ENCODE data around the gene HVCN1.

Gene HVCN1

DNA sequence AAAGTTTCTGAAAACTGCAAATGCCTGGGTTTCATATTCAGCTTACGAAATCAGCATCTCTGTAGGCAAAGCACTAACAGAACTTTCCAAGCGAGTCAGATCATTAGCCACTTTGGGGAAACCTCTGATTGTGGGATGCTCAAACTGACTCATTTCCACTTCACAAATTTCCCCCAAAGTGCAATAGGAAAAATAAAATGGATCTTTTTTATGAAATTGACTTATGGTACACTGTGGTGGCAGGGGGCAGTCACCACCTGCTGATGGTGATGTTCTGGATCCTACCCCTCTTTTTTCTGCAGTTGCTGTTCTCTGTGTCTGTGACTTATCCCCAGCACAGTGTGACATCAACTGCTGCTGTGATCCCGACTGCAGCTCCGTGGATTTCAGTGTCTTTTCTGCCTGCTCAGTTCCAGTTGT is 69.4 kb downstream of the HVCN1 start:
- no peak for DNase-seq

DNA sequence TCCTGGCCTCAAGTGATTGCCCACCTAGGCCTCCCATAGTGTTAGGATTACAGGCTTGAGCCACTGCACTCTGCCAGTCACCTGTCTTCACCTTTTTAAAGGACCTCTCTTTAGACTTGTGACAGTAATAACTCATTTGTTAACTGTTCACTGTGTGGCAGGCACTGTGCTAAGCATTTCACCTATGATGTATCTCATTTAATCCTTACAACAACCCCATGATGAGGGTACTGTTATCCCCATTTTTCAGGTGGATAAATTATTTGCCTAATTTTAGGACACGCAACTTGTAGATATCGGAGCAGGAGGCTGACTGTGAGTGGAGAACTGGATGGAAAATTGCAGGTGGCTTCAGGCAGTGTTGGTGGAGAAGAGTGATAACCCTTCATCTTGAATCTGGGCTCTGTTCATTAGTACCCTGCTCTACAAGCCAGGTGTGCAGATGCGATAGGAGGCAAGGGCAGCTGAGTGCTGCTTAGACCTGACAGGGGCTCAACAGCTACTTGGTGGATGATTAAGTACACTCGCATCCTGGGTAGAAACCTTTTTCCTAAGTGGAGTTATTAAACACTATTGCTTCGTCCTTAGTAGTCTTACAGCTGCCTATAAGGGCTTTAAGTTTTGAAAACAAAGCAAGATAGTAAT is 72.3 kb downstream of the HVCN1 start:
- no peak for DNase-seq

- DNase-seq, result no peak
Measured at GRCh38 chr12:110615171-110615570, 73.7 kb downstream of the HVCN1 start.

DNA sequence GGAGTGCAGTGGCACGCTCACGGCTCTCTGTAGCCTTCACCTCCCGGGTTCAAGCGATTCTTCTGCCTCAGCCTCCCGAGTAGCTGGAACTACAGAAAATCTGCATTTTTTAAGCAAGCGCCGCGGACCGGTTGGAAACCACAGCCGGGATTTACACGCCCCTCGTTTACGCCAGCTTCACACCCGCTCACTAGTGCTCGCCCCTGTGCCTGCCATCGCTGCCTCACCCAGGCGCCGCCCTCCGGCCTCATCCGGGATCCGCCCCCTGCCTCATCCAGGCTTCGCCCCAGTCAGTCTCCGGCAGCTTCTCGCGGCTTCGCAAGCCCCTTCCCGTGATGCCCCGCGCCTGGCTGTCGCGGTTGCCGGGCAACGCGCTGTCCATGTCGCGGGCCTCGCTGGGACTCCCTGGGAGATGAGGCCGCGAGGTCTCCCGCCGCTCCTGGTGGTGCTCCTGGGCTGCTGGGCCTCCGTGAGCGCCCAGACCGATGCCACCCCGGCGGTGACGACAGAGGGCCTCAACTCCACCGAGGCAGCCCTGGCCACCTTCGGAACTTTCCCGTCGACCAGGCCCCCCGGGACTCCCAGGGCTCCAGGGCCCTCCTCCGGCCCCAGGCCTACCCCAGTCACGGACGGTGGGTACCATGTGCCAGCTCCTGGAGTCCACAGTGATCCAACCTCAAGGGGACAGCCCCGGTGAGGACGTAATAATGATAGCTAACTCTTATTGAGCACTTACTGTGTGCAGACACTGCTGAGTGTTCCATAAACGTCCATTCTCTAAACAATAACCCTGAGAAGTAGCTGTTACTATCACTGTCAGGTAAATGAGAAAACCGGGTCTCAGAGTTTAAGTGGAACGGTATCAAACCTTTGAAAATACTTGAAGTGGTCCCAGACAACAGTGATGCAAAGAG is 74.9 kb downstream of the HVCN1 start, which contains the start of gene TCTN1:
Gene TCTN1 (plus strand): TSS at position 359 of the 914 bp plus-strand sequence. CDS start 54 bp downstream, at position 413.
- DNase-seq, result peak; percentile 69 to 99 (median 95)

- no peak for DNase-seq
Measured at GRCh38 chr12:110613071-110613770, 75.7 kb downstream of the HVCN1 start.

- DNase-seq, result no peak
Measured at GRCh38 chr12:110606253-110606611, 82.7 kb downstream of the HVCN1 start.

DNA sequence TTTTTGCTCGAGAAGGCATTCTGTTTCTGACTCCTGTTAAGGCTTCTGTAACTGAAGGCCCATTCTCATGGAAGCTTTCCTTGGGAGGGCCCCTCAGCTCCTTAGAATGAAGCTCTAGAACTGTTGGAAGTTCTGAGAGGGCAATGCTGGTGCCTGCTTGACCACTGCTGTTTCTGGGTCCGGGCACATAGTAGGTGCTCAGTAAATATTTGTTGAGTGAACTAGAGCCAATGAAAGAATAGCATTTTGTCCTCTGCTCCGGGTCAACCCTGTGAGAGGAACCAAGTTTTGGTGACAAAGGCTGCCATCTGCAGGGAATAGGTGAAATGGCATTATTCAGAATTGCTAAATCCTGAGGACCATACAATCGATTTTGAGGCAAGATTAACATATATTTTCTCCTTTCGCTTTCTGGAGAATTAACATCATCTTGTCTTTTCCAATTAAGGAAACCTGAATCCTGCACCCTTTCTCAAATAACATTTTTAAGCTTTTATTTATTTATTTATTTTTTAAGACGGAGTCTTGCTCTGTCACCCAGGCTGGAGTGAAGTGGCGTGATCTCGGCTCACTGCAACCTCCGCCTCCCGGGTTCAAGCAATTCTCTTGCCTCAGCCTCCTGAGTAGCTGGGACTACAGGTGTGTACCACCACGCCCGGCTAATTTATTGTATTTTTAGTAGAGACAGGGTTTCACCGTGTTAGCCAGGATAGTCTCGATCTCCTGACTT is 86.7 kb downstream of the HVCN1 start:
- DNase-seq, result peak in 16 of 51 donors; percentile 2 to 43 (median 12)

DNA sequence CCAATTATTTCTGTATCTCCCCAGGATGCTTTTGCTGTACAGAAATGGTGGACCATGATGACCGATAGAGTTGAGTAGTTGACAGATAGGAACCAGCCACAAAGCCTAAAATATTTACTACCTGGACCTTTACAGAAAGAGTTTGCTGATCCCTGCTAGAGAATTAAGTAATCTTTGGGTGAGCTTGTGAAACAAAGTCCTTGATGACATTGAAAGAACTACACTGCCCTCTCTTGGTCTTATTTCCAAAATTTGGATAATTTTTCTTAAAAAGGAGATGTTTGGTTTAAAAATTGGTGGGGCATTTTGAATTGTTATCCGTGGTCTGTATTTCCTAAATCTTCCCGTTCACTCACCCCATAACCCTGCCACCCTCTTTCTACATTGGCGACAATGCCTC is 88.7 kb downstream of the HVCN1 start:
- DNase-seq, result peak in 1 of 51 donors; percentile 36

DNA sequence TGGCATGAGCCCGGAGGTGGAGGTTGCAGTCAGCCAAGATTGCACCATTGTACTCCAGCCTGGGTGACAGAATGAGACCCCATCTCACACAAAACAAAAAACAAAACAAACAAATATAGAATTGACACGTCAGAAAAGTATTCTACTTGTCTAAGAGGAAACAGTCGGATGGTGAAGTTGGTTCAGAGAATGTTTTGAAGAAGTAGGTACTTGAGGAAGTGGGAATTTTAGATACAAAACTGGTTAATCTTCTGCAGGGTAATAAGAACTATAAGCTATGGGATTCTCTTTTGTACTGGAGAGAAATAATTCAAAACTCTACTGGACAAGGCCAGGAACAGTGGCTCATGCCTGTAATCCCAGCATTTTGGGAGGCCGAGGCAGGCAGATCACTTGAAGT is 89.6 kb downstream of the HVCN1 start:
- DNase-seq, result no peak
